ENCODE results near the gene GRK1.

DNA sequence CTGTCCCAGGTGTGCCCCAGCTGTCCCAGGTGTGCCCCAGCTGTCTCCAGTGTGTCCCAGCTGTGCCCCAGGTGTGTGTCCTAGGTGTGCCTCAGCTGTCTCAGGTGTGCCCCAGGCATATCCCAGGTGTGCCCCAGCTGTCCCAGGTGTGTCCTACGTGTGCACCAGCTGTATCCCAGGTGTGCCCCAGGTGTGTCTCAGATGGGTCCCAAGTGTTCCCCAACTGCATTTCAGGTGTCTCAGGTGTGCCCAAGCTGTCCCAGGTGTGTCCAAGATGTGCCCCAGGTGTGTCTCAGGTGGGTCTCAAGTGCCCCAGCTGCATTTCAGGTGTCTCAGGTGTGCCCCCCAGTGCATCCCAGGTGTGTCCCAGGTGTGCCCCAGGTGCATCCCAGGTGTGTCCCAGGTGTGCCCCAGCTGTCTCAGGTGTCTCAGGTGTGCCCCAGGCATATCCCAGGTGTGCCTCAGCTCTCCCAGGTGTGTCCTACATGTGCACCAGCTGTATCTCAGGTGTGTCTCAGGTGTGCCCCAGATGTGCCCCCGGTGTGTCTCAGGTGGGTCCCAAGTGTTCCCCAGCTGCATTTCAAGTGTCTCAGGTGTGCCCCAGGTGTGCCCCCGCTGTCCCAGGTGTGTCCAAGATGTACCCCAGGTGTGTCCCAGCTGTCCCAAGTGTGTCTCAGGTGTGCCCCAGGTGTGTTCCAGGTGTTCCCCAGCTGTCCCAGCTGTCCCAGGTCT is 1.3 kb upstream of the GRK1 start:
- TF ChIP-seq, protein P1, sequence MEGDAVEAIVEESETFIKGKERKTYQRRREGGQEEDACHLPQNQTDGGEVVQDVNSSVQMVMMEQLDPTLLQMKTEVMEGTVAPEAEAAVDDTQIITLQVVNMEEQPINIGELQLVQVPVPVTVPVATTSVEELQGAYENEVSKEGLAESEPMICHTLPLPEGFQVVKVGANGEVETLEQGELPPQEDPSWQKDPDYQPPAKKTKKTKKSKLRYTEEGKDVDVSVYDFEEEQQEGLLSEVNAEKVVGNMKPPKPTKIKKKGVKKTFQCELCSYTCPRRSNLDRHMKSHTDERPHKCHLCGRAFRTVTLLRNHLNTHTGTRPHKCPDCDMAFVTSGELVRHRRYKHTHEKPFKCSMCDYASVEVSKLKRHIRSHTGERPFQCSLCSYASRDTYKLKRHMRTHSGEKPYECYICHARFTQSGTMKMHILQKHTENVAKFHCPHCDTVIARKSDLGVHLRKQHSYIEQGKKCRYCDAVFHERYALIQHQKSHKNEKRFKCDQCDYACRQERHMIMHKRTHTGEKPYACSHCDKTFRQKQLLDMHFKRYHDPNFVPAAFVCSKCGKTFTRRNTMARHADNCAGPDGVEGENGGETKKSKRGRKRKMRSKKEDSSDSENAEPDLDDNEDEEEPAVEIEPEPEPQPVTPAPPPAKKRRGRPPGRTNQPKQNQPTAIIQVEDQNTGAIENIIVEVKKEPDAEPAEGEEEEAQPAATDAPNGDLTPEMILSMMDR (IDR thresholded peaks at IDR 0.05), result no peak
- TF ChIP-seq POLR2A (IDR thresholded peaks at IDR 0.05) (no peak), POLR2AphosphoS5 (IDR thresholded peaks at IDR 0.05) (no peak)
